ENCODE measurements around the gene RNF111.
A peak's percentile ranks its signal among the peaks of the same experiment; 100 is the strongest.

Gene RNF111

DNA sequence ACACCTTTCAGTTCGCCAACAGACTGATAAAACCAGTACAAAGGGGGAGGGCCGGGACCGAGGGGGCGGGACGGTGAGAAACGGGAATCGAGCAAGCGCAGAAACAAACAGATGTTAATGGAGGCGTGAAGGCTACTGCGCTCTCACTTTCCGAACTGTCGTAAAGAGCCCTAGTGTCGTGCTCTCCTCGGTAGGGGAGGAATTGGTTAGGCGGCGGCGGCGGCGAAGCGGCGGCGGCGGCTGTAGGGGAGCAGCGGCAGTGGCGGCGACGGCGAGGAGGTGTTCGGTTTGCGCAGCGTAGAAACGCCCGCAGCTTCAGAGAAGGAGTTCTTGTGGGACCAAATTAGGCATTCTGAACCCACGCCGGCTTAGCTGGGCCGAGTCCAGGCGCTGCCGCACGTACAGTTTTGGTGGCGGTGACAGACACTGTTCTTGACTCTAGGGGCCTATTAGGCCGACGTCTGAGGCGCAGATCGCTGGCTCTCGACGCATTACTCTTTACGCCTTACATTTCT lies at the start of gene RNF111:
Gene RNF111 (plus strand): TSS at position 173 of the 515 bp plus-strand sequence. CDS start 43,160 bp downstream, outside the sequence.
- DNase-seq (ENCODE audit: low read depth in 2 of 2) = peak; percentile 94

DNA sequence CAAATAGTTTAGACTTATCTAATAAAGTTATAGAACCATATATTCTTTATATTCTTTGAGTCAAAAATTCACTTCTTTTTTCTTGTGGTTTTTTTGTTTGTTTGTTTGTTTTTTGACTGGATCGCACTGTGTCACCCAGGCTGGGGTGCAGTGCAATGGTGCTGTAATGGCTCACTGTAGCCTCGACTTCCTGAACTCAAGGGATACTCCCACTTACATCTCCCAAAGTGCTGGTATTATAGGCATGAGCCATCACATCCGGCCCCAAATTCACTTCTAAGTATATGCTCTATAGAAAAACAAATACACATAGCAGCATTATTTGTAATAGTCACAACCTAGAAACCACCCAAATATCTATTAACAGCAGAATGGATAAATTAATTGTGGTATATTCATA lies 40.3 kb upstream of the RNF111 start:
- no peak for DNase-seq (ENCODE audit: low read depth in 2 of 2)

DNA sequence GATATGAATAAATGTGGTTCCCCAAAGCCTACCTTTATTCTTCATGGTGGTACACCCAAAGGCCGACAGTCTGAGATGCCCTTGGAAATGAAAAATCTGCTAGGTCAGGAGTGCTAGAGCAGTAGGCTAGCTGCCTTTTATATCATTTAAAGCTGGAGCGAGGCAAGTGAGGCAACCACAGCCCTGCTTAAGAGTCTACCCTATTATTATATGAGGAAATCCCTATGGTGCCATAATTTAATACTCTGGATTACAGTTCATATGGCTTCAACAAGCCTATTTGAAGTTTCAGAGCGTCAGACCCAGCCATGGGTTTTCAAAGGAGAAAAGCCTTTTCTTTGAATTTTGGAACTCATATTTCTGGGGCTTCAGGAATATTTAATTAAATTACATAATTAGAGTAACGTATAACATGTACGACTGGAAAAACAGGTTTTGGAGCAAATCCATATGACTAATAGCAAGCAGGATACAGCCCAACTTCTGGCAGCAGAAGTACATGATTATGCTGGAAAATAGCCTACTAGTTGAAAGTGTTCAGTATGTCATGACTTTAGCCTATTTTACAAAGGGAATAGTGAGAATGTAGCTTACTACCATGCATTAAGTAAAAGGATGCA lies 36.0 kb upstream of the RNF111 start:
- peak in 1 of 2 experiments; percentile 53 for DNase-seq (ENCODE audit: low read depth in 2 of 2)

DNA sequence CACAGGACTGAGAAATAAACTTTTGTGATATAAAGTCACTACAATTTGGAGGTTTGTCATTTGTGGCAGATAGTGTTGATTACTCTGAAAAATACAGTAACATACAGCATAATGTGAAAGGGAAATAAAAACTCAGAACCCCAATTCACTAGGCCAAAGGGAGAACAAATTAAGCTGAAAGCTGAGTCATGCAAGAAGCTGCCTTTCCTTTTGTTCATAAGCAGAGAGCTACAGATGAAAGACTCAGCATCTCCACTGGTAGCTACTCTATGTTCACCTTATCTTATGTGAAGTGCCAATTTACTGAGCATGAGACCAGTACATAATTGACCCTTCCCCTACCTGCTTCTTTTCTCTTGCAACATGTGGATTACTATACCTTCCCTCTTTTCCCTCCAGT lies 34.7 kb upstream of the RNF111 start:
- DNase-seq (ENCODE audit: low read depth in 2 of 2) = no peak

DNA sequence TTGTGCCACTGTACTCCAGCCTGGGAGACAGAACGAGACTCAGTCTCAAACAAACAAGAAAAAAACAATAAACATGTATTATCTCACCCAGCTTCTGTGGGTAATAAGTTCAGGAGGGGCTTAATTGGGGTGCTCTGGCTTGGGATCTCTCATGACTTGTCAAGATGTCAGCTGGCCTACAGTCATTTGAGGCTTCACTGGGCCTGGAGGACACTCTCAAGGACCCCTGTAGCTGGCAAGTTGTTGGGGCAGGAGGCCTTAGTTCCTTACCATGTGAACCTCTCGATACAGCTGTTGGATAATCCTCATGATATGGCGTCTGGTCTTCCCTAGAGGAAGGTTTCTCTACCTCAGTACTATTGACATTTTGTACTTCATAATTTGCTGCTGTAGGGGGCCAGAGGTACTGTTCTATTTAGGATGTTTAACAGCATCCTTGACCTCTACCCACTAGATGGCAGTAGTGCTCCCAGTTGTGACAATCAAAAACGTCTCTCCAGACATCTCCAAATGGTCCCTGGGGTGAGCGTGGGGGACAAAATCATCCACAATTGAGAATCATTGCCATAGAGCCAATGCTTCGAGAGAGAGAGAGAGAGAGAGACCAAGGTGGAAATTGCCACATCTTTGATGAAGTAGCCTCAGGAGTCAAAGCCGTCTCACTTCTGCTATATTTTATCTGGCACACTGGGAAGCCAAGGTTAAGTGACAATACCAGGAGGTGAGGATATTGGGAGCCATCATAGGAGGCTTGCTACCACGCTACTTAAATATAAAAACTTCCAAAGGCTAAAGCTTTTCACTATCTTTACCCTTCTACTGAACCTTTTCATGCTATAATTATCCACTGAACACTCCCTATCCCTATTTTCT lies 30.1 kb upstream of the RNF111 start:
- DNase-seq (ENCODE audit: low read depth in 2 of 2) = peak in 1 of 2 experiments; percentile 35

DNA sequence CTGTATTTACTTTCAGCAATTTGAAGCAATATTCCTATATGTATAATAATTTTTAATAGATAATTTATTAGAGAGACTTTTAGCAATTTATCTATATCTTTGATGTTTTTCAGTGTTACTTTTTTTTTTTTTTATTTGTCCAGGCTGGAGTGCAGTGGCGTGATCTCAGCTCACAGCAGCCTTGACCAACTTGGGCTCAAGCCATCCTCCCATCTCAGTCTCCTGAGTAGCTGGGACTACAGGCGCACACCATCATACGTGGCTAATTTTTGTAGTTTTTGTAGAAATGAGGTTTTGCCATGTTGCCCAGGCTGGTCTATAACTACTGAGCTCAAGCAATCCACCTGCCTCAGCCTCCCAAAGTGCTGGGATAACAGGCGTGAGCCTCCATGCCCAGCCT lies 28.7 kb upstream of the RNF111 start:
- no peak for DNase-seq (ENCODE audit: low read depth in 2 of 2)

DNA sequence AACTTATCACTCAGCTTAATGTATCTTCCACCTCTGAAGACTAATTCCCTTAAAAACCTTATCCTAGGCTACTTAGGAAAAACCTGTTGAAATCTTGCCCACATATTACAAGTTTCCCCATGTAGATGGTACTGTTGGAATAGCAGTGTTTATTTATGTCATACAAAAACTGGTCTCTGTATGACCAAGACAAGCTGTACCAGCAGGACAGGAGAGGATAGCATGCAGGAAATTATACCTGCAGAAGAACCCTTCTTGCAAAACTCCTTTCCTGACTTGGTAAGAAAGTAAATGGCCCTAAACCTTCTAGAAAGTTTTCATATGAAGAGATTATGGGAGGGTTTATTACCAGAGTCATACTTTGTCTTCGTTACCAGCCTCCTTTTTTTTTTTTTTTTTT lies 25.3 kb upstream of the RNF111 start:
- no peak for DNase-seq (ENCODE audit: low read depth in 2 of 2)

DNA sequence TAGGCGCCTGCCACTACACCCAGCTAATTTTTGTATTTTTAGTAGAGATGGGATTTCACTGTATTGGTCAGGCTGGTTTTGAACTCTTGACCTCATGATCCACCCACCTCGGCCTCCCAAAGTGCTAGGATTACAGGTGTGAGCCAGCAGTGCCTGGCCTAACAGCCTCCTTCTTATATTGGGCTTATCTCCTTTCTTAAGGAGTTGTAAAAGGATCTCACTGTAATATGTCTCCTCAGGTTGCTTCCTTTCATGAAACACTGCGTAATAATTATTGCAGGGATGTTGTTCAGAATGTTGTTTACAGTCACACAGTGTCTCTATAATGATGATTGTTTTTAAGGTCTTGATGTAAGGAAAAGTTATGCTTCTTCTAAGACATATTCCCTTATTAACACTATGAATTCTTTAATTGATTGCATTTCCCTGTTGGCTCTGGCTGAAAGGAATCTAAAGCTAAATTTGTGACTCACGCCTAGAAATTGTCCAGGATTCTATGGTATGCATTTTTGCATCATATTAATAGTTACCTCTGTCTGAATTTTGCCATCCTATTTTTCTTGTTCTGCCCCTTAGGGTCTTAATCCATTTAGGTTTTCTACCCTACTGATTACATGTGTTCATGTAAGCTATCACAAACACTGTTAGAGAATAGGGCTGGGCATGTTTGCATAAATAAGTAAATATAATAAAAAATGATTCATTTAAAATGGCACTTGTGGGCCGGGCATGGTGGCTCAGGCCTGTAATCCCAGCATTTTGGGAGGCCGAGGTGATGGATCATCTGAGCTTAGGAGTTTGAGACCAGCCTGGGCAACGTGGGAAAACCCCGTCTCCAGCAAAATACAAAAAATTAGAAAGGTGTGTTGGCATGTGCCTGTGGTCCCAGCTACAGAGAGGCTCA lies 24.5 kb upstream of the RNF111 start:
- peak; percentile 15 to 21 for DNase-seq (ENCODE audit: low read depth in 2 of 2)

DNA sequence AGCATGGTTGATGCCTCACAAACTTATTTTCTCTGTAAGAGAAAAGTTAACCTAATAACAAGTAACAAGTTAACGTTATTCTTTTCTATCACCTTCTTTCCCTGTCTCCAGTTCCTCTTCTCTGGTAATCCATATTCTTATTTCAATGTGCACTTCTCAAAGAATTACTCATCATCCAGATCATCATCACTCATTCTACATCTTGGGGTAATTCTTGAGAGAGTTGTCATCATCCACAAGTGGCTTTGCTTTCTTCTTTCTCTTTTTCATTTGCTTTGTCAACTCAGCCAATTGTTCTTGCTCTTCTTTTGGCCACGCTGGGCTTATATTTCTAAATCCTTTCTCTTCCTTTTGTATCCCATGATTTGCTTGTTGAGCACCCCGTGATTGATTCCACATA lies 20.8 kb upstream of the RNF111 start:
- no peak for DNase-seq (ENCODE audit: low read depth in 2 of 2)

DNA sequence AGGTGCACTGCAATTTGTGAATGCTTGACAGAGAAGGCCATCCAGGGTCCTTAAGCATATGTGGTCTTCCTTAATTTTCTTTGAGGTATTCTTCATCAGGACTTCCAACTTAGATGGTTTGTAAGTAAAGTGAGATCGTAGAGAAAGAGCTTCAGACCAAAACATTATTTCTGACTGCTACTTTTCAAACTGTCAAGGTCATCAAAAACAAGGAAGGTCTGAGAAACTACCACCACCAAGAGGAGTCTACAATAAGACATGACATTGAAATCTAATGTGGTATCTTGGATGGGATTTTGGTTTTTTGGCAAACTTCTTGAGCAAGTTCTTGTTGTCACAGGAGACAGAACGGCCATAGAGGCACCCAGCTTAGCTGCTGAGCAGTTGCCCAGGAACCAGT lies 20.0 kb upstream of the RNF111 start:
- DNase-seq (ENCODE audit: low read depth in 2 of 2) = no peak

DNA sequence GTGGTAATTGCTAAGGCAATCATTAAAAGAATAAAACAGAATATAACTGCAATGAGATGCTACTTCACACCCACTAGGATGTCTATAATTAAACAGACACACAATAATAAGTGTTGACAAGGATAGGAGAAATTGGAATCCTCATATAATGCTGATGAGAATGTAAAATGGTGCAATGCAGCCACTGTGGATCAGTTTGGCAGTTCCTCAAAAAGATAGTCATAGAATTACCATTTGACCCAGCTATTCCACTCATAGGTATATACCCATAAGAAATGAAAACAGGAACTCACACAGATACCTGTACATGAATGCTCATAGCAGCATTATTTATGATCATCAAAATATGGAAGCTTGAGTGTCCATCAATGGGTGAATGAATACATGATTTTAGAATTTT lies 9.6 kb upstream of the RNF111 start:
- DNase-seq (ENCODE audit: low read depth in 2 of 2) = no peak

DNA sequence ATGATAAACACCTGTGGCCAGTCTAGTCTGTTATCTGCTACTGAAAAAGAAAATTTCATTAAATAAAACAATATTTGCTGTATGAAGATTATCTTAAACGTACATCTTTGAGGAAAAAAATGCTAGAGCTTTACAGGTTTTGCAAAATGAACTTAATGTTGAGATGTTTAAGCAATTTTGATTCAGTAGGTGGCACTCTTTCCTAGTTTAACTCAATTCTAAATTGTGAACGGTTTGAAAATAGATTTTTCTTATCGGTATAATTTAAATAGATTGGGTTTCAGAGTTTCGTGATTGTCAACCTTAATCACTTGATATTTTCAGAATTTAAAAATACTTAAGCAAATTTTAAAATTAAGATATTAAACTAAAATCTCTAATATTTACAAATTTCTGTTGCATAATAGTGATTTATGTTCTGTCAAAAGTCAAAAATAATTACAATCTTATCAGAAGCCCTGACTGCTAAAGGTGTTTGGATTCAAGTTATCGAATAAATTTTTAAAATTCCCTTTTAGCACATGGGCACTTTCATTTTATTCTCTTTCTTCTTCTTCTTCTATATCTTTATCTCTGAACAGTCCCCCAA lies 7.0 kb upstream of the RNF111 start:
- DNase-seq (ENCODE audit: low read depth in 2 of 2) = no peak

DNA sequence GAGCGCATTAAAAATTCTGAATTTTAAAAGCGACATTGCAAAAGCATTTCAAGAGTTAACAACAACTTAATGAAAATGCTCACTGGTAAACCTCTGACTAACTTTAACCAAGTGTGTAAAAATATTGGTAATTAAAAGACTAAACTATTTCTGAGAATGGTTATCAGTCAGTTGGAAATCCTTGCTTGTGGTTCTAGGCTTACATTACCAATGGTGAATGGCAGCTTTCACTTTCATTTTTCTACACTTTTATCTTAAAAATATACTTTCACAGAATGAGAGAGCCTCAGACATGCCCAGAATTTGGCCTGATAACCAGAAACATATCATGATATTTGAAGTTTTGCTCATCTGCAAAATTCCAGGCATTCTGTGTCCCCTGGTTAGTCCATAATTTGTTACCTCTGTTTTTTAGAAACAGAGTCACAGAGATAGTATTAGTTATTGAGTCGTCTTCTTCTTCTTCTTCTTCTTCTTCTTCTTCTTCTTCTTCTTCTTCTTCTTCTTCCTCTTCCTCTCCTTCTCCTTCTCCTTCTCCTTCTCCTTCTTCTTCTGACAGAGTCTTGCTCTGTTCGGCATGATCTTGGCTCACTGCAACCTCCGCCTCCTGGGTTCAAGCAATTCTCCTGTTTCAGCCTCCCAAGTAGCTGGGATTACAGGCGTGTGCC lies 5.5 kb upstream of the RNF111 start:
- DNase-seq (ENCODE audit: low read depth in 2 of 2) = no peak

DNA sequence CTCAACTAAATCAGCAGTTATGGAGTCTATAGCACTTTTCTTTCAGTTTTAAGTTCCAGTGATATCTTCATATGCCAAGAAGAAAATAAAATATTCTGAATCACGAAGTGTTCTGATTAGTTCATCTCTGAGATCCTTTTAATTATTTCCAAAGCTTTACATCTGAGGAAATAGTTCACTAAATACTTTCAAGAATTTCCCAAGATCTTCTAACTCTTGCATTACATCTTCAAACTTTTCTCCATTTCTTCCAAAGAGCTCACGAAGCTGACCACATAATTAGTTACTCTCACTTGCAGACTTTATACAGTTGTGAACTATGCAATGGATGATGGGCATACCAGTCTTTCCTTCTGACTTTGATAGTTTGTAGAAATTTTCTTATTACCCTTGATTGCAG lies 4.2 kb upstream of the RNF111 start:
- DNase-seq (ENCODE audit: low read depth in 2 of 2) = no peak

DNA sequence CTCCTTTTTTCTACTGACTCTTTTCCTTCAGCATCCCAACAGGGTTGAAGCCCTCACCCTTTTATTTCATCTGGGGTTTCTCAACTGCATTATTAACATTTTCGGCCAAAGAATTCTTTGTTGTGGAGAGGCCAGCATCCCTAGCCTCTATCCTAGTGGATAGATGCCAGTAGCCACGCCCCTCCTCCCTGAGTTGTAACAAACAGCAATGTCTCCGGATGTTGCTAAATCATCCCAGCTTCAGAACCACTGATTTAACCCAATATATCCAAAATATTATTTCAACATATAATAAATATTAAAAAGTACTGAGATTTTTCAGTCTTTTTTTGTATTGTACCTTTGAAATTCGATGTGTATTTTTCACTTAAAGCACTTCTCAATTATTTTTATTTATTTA lies 2.0 kb upstream of the RNF111 start:
- no peak for DNase-seq (ENCODE audit: low read depth in 2 of 2)

DNA sequence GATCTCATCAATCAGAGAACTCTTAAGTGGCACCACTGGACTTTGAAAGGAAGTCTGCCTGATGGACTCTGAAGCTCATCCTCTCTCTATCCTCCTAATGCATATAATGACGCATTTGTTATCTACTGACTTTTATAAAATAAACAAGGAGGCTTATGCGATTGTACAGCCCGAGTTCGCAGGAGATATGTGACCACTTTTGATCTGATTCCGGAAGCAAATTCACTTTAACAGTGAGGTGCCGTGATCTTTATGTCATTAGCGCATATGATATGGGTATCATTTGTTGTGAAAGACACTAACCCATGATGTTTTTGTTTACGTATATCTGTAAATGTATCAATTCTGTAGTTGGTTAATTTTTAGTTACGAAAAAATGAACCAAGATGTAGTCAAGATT lies 427 bp upstream of the RNF111 start:
- DNase-seq (ENCODE audit: low read depth in 2 of 2) = no peak

DNA sequence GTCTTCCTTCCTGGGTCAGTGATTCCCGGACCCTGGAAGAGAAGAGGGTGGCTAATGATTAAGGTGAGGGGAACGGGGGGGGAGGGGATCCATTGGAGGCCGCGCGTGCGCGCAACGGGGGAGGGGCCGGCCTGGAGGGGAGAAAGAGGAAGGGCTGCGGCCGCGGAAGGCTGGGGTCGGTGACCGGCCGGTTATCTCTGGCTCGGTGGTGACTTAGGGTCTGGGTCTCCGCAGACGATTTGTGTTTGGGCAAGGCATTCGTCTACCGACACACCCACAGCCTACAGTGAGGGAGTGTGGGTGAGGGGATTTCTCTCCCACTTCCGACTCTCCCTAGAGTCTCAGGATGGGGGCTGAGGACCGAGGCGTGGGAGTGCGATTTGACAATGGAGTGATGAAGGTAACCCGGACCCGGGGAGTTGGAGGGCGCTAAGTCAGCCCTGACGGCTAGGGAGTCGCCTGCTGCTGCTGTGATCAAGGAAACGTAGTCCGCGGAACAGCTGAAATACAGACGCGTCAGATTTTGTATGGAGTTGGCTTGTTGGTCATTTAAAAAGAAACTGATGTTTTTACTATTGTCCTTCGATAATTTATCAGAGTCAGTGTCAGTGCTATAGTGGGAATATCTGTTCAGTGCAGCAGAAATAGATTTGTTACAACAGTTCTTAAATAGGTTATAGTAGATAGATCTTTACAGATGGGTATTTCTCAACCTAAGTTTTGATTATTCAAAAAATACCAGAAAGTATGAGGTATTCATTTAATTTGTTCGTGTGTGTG lies 733 bp downstream of the RNF111 start:
- DNase-seq (ENCODE audit: low read depth in 2 of 2) = no peak

DNA sequence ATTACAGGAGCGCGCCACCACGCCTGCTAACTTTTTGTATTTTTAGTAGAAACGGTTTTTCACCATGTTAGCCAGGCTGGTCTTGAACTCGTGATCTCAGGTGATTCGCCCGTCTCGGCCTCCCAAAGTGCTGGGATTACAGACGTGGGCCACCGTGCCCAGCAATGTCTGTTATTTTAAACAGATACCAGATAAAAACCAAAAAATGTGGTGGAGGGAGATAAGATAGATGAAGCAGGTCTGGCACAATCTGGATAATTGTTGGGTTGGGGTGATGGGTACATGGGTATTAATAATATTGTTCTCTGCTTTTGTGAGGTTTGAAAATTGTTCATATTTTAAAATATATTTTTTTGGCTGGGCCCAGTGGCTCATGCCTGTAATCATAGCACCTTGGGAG lies 4.7 kb downstream of the RNF111 start:
- DNase-seq (ENCODE audit: low read depth in 2 of 2) = no peak

DNA sequence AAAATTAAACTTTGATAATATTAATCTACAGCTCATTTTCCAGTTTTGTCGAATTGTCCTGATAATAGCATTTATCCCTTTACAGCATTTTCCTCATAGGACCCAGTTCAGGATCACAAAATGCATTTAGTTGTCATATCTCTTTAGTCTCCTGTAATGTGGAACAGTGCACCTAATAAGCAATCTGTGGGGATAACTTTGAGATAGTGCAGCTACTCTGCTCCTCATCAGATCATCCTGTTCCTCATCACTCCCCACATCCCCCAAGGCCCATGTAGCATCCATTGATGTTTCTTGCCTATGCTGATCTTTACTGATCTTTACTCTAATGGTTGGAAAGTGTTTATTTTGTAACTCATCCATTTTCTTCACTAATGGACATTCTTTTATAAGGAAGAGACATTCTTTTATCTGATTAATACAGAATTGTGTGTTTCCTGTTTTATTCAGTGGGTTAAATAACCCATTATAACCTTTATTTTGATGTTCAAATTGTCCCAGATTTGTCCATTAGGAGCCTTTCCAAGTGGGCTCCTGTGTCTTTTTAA lies 7.5 kb downstream of the RNF111 start:
- no peak for DNase-seq (ENCODE audit: low read depth in 2 of 2)

DNA sequence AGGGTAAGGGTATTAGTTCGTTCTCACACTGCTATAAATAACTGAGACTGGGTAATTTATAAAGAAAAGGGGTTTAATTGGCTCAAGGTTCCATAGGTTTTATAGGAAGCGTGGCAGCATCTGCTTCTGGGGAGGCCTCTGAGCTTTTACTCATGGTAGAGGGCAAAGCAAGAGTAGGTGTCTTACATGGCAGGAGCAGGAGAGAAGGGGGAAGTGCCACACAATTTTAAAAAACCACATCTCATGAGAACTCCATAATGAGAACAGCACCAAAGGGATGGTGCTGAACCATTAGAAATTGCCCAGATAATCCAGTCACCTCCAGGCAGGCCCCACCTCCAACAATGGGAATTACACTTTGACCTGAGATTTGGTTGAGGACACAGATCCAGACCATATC lies 12.2 kb downstream of the RNF111 start:
- DNase-seq (ENCODE audit: low read depth in 2 of 2) = no peak

Data from fibroblast of skin of left quadriceps (primary cell).